OCI-LY7 (cell line): ENCODE results near the gene PRR12.

Experiments used
- EZH2phosphoT487 ChIP-seq: fragments of 200-600 bp; sonication (generic); IDR thresholded peaks from 2 replicates; pipeline ENCODE4 v1.6.1; 2018; ENCODE audit warnings: low read depth, borderline replicate concordance, mild to moderate bottlenecking, mixed run types, antibody characterized with exemption, low read length, moderate library complexity, mixed read lengths
- TF ChIP-seq, protein P1 (sequence below): fragments of 200-600 bp; sonication (generic); conservative IDR thresholded peaks from 2 replicates; pipeline ENCODE4 v1.5.1; 2014; ENCODE audit warnings: mild to moderate bottlenecking, antibody characterized with exemption, low read length, moderate library complexity, mixed read lengths

GRCh38 chr19:49594157-49594992 lies 3.4 kb downstream of the PRR12 start:
- TF ChIP-seq, protein P1, sequence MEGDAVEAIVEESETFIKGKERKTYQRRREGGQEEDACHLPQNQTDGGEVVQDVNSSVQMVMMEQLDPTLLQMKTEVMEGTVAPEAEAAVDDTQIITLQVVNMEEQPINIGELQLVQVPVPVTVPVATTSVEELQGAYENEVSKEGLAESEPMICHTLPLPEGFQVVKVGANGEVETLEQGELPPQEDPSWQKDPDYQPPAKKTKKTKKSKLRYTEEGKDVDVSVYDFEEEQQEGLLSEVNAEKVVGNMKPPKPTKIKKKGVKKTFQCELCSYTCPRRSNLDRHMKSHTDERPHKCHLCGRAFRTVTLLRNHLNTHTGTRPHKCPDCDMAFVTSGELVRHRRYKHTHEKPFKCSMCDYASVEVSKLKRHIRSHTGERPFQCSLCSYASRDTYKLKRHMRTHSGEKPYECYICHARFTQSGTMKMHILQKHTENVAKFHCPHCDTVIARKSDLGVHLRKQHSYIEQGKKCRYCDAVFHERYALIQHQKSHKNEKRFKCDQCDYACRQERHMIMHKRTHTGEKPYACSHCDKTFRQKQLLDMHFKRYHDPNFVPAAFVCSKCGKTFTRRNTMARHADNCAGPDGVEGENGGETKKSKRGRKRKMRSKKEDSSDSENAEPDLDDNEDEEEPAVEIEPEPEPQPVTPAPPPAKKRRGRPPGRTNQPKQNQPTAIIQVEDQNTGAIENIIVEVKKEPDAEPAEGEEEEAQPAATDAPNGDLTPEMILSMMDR = no peak
- no peak for TF ChIP-seq EZH2phosphoT487
